GM12892 (cell line): ENCODE results near the gene AP1G2.

Source experiments
- POLR2A ChIP-seq: IDR thresholded peaks from 2 replicates; pipeline ENCODE4 v1.6.1; 2011; ENCODE audit warnings: low read depth, low read length, control low read depth
- POLR2AphosphoS5 ChIP-seq: IDR thresholded peaks from 2 replicates; pipeline ENCODE4 v1.6.1; 2011; ENCODE audit warnings: low read depth, low read length, control low read depth

GRCh38 chr14:23604148-23604547 is 36.6 kb upstream of the AP1G2 start:
- TF ChIP-seq POLR2A (no peak), POLR2AphosphoS5 (no peak)
